Pancreas (tissue), 10 donors: Measurements from ENCODE around the gene RBMS3. TPM values are rescaled to one million over a fixed set of nuclear protein-coding genes. Genes with fewer than 3 reads are reported as not detected.
A peak's percentile ranks its signal among the peaks of the same experiment; 100 is the strongest.
"Not testable (repeated sequence)": the region's sequence is repeated elsewhere in the genome, so short reads cannot be mapped to it uniquely, and the experiment has no call there.

ENCODE experiments used
- ATAC-seq, 4 donors: fragments of 200-7000 bp; cut with Tn5 transposase; one replicate each; pipeline versions ENCODE4 v1.8.0 to v1.9.1; 2020; ENCODE audit warnings: mild to moderate bottlenecking in 4 of 4, moderate library complexity in 4 of 4
- DNase-seq, 6 donors: peaks; one replicate each; pipeline ENCODE4 v3.0.0-alpha.2; 2020
- FAIRE-seq: peaks from 2 replicates; lab custom pipeline; 2012; peaks lifted over from hg19 to GRCh38; lab: Jason Lieb, UNC
- H3K27ac ChIP-seq, 4 donors: fragments of 200-600 bp; sonication (generic); 1 replicate in 3 of 4; 2 replicates in 1 of 4; pipeline versions ENCODE4 v1.5.0 to v1.8.0; 2020
- H3K27me3 ChIP-seq, 4 donors: fragments of 200-600 bp; one replicate each; pipeline ENCODE4 v1.8.0; 2021
- H3K36me3 ChIP-seq, 3 donors: fragments of 200-600 bp; sonication (generic) in 1 of 3; one replicate each; pipeline versions ENCODE4 v1.5.0 to v1.8.0; 2020 to 2021
- H3K4me1 ChIP-seq, 3 donors: fragments of 200-600 bp; one replicate each; pipeline ENCODE4 v1.8.0; 2021
- H3K4me3 ChIP-seq, 4 donors: fragments of 200-600 bp; sonication (generic) in 2 of 4; one replicate each; pipeline versions ENCODE4 v1.5.0 to v1.8.0; 2020 to 2021
- H3K9me3 ChIP-seq, 4 donors: fragments of 200-600 bp; one replicate each; pipeline ENCODE4 v1.8.0; 2021
- WGBS, 2 donors: extraction: QIAGEN DNeasy Blood & Tissue Kit; methylation state at CpG; one replicate each; pipeline ENCODE4 v1.1.7; 2013; 5-methylcytosine and 5-hydroxymethylcytosine counted together
- intact Hi-C, 3 donors: fragments of 100-400 bp; cut with DNase I; formaldehyde crosslinking; loops; one replicate each; pipeline versions ENCODE4 v1.11.1 to v1.14.2; 2022
- polyA plus RNA-seq, 2 donors: library from polyadenylated mRNA; stranded (reverse); fragments of 200-250 nt; gene quantifications; one replicate each; pipeline ENCODE4 v1.2.3, GENCODE V29; 2013
- total RNA-seq, 6 donors: library from RNA; stranded (reverse); fragmentation: NEBNext Ultra II Directional in 4 of 6; extraction: Animal tissue kit (Norgen Biotek cat#: 25700) in 4 of 6; gene quantifications; one replicate each; pipeline versions ENCODE4 v1.2.1 to v1.2.4, GENCODE V29; 2021 to 2023
- TF ChIP-seq, protein P1 (sequence below), 4 donors: fragments of 200-600 bp; sonication (generic) in 3 of 4; IDR thresholded peaks; one replicate each; pipeline versions ENCODE4 v1.5.0 to v1.8.0; 2021; ENCODE audit warnings: antibody characterized with exemption in 4 of 4
- donor health status: healthy with polysubstance abuse.
- donor health status: DM: no; HTN: no; CAD: no; lungs with moderate emphysema.
- donor health status: DM: no; HTN: no; CAD: no.
- donor health status: control.
- donor health status: control.
- donor health status: Bipolar disorder and iron deficiency.
- donor health status: DM: yes; HTN: yes; CAD: no.
- donor health status: DM: no; HTN: no; CAD: no.
- donor health status: DM: no; HTN: no; CAD: no.
- donor health status: DM: yes; HTN: yes; CAD: no.

Gene RBMS3
- total and polyA plus RNA-seq, 8 donors: 4.0 to 10.0 (median 6.6) TPM

DNA sequence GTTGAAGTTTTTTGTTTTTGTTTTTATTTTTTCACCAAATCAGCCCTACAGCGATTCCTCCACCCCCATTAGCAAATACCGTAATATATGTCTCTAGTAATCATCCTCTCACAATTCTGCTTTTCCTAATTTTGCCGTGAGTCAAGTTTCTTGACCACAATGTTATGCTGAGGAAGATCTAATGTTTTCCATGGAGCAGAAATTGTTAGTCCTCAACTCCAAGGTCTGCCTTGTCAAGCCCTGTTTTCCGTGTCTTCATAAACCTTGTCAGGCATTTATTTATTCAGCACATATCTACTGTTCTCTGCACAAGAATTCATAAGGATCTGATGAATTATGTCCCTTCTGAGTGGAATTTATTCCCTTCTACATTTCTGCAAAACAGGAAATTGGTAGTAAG is 372.8 kb downstream of the RBMS3 start:
- H3K27ac ChIP-seq: no peak overlapping the region
- no peaks in the 10 kb centered on the region for H3K9me3 ChIP-seq
- H3K36me3 ChIP-seq: no peaks in the 10 kb centered on the region
- DNase-seq (no peak), FAIRE-seq (no peak), ATAC-seq (no peak)
- 81 to 92% methylated on average over 4 of the region's 4 CpGs for WGBS, 2 donors
- no peak overlapping the region for H3K4me3 ChIP-seq
- no peaks in the 10 kb centered on the region for H3K27me3 ChIP-seq
- intact Hi-C loops: no loop called here
- TF ChIP-seq, protein P1, sequence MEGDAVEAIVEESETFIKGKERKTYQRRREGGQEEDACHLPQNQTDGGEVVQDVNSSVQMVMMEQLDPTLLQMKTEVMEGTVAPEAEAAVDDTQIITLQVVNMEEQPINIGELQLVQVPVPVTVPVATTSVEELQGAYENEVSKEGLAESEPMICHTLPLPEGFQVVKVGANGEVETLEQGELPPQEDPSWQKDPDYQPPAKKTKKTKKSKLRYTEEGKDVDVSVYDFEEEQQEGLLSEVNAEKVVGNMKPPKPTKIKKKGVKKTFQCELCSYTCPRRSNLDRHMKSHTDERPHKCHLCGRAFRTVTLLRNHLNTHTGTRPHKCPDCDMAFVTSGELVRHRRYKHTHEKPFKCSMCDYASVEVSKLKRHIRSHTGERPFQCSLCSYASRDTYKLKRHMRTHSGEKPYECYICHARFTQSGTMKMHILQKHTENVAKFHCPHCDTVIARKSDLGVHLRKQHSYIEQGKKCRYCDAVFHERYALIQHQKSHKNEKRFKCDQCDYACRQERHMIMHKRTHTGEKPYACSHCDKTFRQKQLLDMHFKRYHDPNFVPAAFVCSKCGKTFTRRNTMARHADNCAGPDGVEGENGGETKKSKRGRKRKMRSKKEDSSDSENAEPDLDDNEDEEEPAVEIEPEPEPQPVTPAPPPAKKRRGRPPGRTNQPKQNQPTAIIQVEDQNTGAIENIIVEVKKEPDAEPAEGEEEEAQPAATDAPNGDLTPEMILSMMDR (IDR thresholded peaks at IDR 0.05): no peak
- no peaks in the 10 kb centered on the region for H3K4me1 ChIP-seq

DNA sequence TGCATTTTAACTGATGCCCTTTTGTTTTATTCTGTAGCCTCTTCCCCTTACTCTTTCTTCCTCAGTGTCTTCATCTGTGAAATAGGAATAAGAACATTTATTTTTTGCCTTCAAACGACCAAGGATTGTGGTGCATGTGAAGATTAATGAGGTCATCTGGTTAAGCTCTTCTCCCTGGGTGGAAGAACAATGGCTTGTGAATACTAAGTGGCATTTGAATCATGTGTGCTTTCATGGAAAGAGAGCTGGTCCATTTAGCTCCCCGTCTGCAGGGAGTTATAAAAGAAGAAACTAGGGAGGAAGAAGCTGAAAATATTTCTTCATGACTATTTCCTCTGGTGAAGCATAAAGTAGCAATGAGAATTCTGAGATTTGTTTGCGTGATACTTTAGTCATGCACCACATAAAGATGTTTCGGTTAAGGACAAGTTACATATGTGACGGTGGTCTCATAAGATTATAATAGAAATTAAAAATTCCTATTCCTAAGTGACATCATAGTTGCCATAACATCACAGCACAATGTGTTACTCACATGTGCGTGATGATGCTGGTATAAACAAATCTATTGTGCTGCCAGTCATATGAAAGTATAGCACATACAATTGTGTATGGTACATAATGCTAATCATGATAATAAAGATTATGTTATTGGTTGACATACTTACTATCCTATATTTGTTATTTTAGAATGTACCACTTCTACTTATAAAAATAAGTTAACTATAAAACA is 374.3 kb downstream of the RBMS3 start:
- H3K27me3 ChIP-seq: no peaks in the 10 kb centered on the region
- no peaks in the 10 kb centered on the region for H3K36me3 ChIP-seq
- H3K4me1 ChIP-seq: no peaks in the 10 kb centered on the region
- TF ChIP-seq, protein P1 (IDR thresholded peaks at IDR 0.05): no peak
- FAIRE-seq (no peak), ATAC-seq (no peak), DNase-seq (no peak)
- no peak overlapping the region for H3K4me3 ChIP-seq
- H3K9me3 ChIP-seq: no peaks in the 10 kb centered on the region
- H3K27ac ChIP-seq: no peak overlapping the region
- WGBS, 2 donors: 58 to 65% methylated on average over 6 of the region's 6 CpGs
- intact Hi-C loops: no loop called here

DNA sequence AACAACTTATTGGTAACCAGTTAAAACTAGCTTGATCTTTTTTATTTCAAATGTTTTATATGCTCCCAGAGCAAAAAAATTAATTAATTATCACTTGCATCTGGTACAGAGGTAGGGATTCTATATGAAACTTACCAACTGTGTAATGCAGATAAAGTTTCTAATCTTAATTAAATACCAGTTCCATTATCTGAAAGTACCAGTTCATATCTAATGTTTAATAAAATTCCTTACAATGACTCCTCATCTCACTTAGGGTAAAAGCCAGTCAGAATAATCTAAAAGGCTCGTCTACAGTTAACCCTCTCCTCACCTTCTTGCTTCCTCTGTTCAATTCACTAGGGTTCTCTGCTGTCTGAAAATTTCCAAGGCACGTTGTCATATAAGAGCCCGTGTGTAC is 384.8 kb downstream of the RBMS3 start:
- H3K36me3 ChIP-seq: no peaks in the 10 kb centered on the region
- H3K4me1 ChIP-seq: no peaks in the 10 kb centered on the region
- DNase-seq: no peak
- H3K27ac ChIP-seq: no peak overlapping the region
- no peaks in the 10 kb centered on the region for H3K9me3 ChIP-seq
- no peaks in the 10 kb centered on the region for H3K27me3 ChIP-seq
- TF ChIP-seq, protein P1 (IDR thresholded peaks at IDR 0.05): no peak
- WGBS, 2 donors: 32 to 40% methylated on average over 3 of the region's 3 CpGs
- no peak for FAIRE-seq
- ATAC-seq: no peak
- intact Hi-C loops: no loop called here
- H3K4me3 ChIP-seq: no peak overlapping the region

DNA sequence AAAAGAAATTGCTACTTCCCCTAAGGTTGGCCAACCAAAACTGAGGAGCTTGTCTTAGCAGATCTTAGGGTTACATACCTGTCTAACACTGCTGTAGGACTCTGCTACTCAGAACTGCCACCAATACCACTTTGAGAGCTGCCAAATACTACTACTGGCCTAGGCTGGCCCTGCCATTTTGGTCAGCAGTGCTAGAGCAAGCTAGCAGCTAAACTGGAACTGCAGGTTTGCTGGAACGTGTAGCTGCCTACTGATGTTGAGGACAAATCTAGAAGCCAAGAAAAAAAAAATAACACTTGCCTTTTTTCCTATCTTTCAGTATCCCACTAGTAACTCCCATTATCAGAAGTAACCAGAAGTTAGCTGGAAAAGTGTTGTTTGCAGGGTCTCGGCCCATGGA is 387.4 kb downstream of the RBMS3 start:
- 53 to 63% methylated on average over 2 of the region's 2 CpGs for WGBS, 2 donors
- H3K27me3 ChIP-seq: no peaks in the 10 kb centered on the region
- H3K36me3 ChIP-seq: no peaks in the 10 kb centered on the region
- DNase-seq (no peak), FAIRE-seq (no peak), ATAC-seq (no peak)
- TF ChIP-seq, protein P1 (IDR thresholded peaks at IDR 0.05): no peak
- H3K4me1 ChIP-seq: no peaks in the 10 kb centered on the region
- intact Hi-C loops: no loop called here
- H3K4me3 ChIP-seq: no peak overlapping the region
- H3K9me3 ChIP-seq: no peaks in the 10 kb centered on the region
- H3K27ac ChIP-seq: no peak overlapping the region

DNA sequence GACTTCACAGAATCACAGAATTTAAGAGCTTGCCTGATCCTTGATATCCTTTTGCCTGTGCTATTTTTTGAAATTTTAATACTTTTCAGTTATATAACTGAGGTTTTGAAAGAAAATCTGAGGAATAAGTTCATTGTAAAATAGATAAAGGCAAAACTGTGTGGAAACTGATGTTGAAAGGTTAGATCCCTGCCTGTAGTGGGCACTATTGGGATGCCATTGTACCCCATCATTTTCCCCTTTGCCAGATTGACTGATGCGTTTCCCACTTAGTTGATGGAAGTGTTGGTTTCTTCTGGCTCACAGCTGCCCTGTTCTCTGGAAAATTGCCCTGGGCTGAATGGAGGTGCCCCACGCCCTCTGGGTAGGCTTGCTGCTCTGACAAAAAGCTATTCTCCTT is 387.9 kb downstream of the RBMS3 start:
- Histone ChIP-seq H3K27me3 (no peaks in the 10 kb centered on the region), H3K4me3 (no peak overlapping the region), H3K27ac (no peak overlapping the region), H3K4me1 (no peaks in the 10 kb centered on the region), H3K9me3 (no peaks in the 10 kb centered on the region), H3K36me3 (no peaks in the 10 kb centered on the region)
- WGBS, 2 donors: 65 to 78% methylated on average over 2 of the region's 2 CpGs
- ATAC-seq (no peak), FAIRE-seq (no peak), DNase-seq (no peak)
- TF ChIP-seq, protein P1 (IDR thresholded peaks at IDR 0.05): no peak
- intact Hi-C loops: no loop called here

DNA sequence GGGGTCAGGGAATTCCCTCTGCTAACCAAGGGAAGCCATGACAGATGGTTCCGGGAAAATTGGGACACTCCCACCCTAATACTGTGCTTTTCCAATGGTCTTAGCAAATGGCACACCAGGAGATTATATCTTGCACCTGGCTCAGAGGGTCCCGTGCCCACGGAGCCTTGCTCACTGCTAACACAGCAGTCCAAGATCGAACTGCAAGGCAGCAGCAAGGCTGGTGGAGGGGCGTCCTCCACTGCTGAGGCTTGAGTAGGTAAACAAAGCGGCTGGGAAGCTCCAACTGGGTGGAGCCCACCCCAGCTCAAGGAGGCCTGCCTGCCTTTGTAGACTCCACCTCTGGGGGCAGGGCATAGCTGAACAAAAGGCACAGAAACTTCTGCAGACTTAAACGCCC is 389.6 kb downstream of the RBMS3 start:
- ATAC-seq, H3K4me3 ChIP-seq, H3K36me3 ChIP-seq, H3K4me1 ChIP-seq, H3K27ac ChIP-seq, FAIRE-seq, H3K9me3 ChIP-seq, intact Hi-C loops, H3K27me3 ChIP-seq: not testable (repeated sequence)
- peak in 1 of 6 donors; percentile 27 for DNase-seq
- whole genome bisulfite sequencing, 2 donors: 75 to 85% methylated on average over 7 of the region's 7 CpGs
